Fibroblast of the aortic adventitia (primary cell): Measurements from ENCODE around the gene MAP6. TPM values are rescaled to one million over a fixed set of nuclear protein-coding genes. Genes with fewer than 3 reads are reported as not detected.
A peak's percentile ranks its signal among the peaks of the same experiment; 100 is the strongest.

Source experiments
- DNase-seq: peaks from one replicate; pipeline ENCODE4 v3.0.0-alpha.2; 2010; ENCODE audit warnings: low read depth
- H3K4me3 ChIP-seq: 2 replicates; pipeline ENCODE4 v1.5.1; 2011; ENCODE audit warnings: low read depth, mild to moderate bottlenecking, control low read depth, low read length, moderate library complexity
- CTCF ChIP-seq: IDR thresholded peaks from 2 replicates; pipeline ENCODE4 v1.5.1; 2011; ENCODE audit warnings: mild to moderate bottlenecking, low read length, control low read depth, inconsistent platforms; ENCODE audit not compliant: insufficient read depth
- total RNA-seq: library from RNA; depleted of rRNA; stranded (reverse); fragments of >200 nt; gene quantifications from 2 replicates; pipeline ENCODE4 v1.2.3, GENCODE V29; 2012; ENCODE audit warnings: low replicate concordance

MAP6 gene
- total RNA-seq, 1 donor: 10.0 TPM

DNA sequence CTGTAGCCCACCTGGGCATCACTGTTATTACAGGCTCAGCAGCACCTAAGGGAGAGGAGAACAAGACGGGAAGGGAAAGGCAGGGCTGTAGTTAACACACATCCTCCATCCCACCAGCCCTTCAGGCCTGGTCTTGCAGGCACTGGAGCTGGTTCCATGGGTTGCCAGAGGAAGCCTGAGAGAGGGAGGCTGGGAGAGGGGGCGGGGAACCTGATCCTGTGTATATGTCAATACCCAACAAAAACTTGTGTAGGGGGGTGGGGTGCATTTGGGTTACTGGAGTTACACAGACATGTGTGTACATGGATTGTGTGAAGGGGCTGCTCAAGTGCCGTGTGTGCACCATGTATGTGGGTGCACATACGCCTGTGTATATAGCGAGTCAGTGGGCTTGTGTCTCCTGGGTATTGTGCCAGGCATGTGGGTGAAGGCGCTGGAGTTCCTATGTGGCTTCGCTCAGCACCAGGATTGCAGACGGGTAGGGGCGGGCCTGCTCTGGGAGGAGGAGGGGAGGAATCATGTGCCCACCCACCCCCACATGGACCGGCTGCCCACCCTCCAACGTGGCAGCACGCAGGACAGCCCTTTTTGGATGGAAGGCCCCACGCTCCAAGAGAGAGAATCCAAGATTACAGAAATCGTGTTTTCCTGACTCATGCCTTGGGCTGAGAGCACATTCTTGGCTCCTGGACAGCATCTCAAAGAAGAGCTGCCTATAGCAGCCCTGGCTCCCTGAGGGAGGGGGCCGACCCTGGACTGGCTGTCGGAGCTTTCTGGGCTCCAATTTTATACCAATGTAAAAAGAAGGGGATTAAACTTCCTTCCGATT is 111.0 kb downstream of the MAP6 start:
- no peak for TF ChIP-seq CTCF
- peak; percentile 98 for DNase-seq
- peak overlapping the region; percentile 52 for H3K4me3 ChIP-seq

DNA sequence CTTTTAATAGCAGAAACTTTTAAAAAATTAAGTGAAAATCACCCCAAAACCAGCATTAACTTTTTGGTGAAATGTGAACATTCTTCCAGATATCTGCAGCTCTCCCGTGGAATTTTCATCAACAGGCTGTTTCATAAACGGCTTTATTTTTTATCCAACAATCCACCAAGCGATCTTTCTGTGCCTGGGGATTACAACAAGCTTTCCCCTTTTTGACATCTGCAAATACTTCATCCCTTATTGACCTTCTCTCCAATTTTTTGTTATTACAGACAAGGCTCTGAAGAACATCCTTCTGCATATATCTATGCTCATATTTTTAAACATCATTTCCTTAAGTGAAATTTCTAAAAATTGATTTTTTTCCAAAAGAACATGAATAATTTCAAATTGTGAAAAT is 112.6 kb downstream of the MAP6 start:
- no peak overlapping the region for H3K4me3 ChIP-seq
- no peak for DNase-seq
- TF ChIP-seq CTCF: no peak

GRCh38 chr11:75555079-75555811 is 113.6 kb downstream of the MAP6 start:
- no peak overlapping the region for H3K4me3 ChIP-seq
- no peak for DNase-seq

DNA sequence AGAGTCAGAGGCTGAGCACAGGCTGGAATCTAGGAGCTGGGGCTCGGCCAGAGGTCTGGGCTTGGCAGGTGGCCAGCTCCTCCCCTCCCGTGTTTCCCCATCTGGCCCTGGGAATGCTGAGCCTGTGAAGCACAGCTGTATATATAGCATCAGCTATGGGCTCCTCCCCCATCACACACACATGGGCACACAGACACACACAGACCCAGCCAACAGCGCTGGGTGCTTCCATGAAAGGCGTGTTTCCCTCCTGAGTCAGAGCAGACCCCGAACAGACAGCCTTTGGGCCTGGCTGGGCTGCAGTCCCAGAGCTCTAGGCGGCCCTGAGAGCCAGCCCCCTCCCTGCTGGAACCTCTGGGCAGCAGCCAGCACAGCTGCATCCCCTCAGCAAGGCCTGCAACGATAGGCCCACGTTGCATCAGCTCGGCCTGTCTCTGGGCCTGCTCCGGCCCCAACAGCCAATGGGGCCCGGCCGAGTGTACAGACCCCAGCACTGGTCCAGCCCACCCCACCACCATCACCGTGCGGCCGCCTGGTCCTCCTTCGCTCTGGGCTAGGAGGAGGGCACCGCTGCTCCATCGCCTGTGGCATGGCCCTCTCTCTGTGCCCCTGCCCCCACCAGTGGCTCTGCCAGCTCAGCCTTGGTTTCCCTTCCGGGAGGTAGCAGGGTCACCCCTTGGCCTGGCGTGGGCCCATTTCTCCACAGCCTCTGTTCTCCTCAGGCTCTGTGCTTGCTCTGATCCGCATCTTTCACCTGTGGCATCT is 114.4 kb downstream of the MAP6 start:
- peak overlapping the region; percentile 53 for H3K4me3 ChIP-seq
- no peak for TF ChIP-seq CTCF
- DNase-seq: peak; percentile 100

More at GRCh38 chr11:75555079-75555811, 113.6 kb downstream of the MAP6 start:
- TF ChIP-seq CTCF: no peak

- no peak for DNase-seq
- TF ChIP-seq CTCF: no peak
- H3K4me3 ChIP-seq: no peak overlapping the region
Measured at GRCh38 chr11:75553889-75554257, 115.0 kb downstream of the MAP6 start.

- no peak overlapping the region for H3K4me3 ChIP-seq
- TF ChIP-seq CTCF: no peak
- no peak for DNase-seq
Measured at GRCh38 chr11:75553182-75553581, 115.7 kb downstream of the MAP6 start.
